HG02973 (cell line): ENCODE measurements around the gene TFPT.
"Not testable (repeated sequence)": the region's sequence is repeated elsewhere in the genome, so short reads cannot be mapped to it uniquely, and the experiment has no call there.

Source experiments
- ATAC-seq: cut with Tn5 transposase; IDR thresholded peaks from one replicate; pipeline ENCODE4 v1.9.1; 2021; ENCODE audit warnings: moderate library complexity; ENCODE audit not compliant: unreplicated experiment

TFPT gene

GRCh38 chr19:54124393-54124792 lies 8.9 kb upstream of the TFPT start:
- no peak for ATAC-seq

GRCh38 chr19:54123682-54124081 lies 8.2 kb upstream of the TFPT start:
- ATAC-seq: no peak

GRCh38 chr19:54121259-54121658 lies 5.8 kb upstream of the TFPT start:
- no peak for ATAC-seq

- ATAC-seq: peak; percentile 28
These were observed 933 bp downstream of the TFPT start for GRCh38 chr19:54114340-54115108.

GRCh38 chr19:54109651-54110050 lies 5.8 kb downstream of the TFPT start:
- ATAC-seq: no peak

GRCh38 chr19:54108496-54108895 lies 7.0 kb downstream of the TFPT start:
- ATAC-seq: no peak

GRCh38 chr19:54107876-54108490 lies 7.5 kb downstream of the TFPT start:
- ATAC-seq: no peak

- ATAC-seq: no peak
These were observed 8.7 kb downstream of the TFPT start for GRCh38 chr19:54106716-54107115.

- ATAC-seq: no peak
These were observed 9.7 kb downstream of the TFPT start for GRCh38 chr19:54105796-54106195.

- no peak for ATAC-seq
These were observed 10.3 kb downstream of the TFPT start for GRCh38 chr19:54104998-54105715.

GRCh38 chr19:54102421-54103169 lies 12.9 kb downstream of the TFPT start, which contains the start of gene NDUFA3:
Gene NDUFA3, plus strand, starts transcription at chr19:54102855. Its CDS starts 24 bp downstream, at chr19:54102879.
- ATAC-seq: peak; percentile 93

GRCh38 chr19:54100561-54100960 lies 14.9 kb downstream of the TFPT start, which contains the start of gene OSCAR:
Gene OSCAR, minus strand, starts transcription at chr19:54100803. Its CDS starts 11 bp downstream, at chr19:54100792.
- no peak for ATAC-seq

- ATAC-seq: not testable (repeated sequence)
These were observed 15.6 kb downstream of the TFPT start for GRCh38 chr19:54099903-54100255.

GRCh38 chr19:54099190-54099902 lies 16.1 kb downstream of the TFPT start:
- no peak for ATAC-seq

- ATAC-seq: no peak
These were observed 18.8 kb downstream of the TFPT start for GRCh38 chr19:54096617-54097106.

- not testable (repeated sequence) for ATAC-seq
These were observed 19.4 kb downstream of the TFPT start for GRCh38 chr19:54095859-54096616.

GRCh38 chr19:54095136-54095858 lies 20.2 kb downstream of the TFPT start:
- no peak for ATAC-seq

- ATAC-seq: no peak
These were observed 20.9 kb downstream of the TFPT start for GRCh38 chr19:54094426-54095000.
